SK-N-MC (cell line): ENCODE results near the gene GSE1.

Experiments
- EZH2 ChIP-seq: fragments of 200-600 bp; sonication (generic); IDR thresholded peaks from one replicate; pipeline ENCODE4 v1.6.1; 2017; ENCODE audit warnings: antibody characterized with exemption
- FOXP2 ChIP-seq: optimal IDR thresholded peaks from 2 replicates; pipeline ENCODE3; 2011; ENCODE audit warnings: mild to moderate bottlenecking, moderate library complexity; ENCODE audit not compliant: insufficient read depth; ENCODE audit errors: extremely low read length, control extremely low read depth
- POLR2AphosphoS5 ChIP-seq: IDR thresholded peaks from 2 replicates; pipeline ENCODE4 v1.6.1; 2012; ENCODE audit warnings: mild to moderate bottlenecking, low read depth, low read length, borderline replicate concordance

DNA sequence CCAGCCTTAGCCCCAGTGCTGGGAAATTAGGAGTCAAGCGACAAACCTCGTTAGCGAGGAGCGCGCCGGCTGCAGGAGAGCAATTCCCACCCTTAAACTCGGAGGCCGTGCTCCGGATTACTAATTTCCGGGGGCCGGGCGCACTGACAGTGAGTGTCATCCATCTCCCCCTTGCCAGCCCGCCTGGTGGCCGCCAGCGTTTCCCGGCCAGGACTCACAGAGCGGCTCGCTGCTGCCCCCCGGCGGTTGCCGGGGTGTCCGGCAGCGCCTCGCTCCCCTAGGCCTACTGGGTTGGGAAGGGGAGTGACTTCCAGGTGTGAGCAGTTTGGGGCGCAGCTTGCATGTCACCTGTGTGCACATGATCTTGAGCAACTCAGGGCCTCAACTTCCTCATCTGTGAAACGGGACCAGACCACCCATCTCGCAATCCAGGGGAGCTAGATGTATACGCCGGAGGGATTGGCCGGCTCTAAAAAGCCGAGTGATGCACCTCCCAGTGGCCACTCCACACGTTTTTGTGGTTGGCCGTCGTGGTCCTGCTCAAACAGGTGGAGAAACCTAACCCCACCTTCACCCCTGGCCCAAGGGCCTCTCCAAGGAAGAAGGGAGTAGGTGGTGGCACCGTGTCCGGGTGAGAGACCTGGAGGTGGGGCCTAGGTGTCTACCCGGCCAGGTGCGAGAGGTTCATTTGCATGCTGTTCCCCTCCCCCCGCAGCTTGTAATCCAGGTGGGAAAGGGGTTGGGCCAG lies 2.5 kb upstream of the GSE1 start:
- no peak for TF ChIP-seq POLR2AphosphoS5
- TF ChIP-seq EZH2, result no peak
- TF ChIP-seq FOXP2, result no peak
